Body of pancreas (tissue), 4 donors: ENCODE results near the gene CXCL8. TPM values are rescaled to one million over a fixed set of nuclear protein-coding genes. Genes with fewer than 3 reads are reported as not detected.

Experiments
- ATAC-seq: fragments of 150-250 bp; one replicate; pipeline ENCODE4 v1.9.1; 2016
- DNase-seq, 4 donors: peaks; one replicate each; pipeline ENCODE4 v3.0.0-alpha.2; 2019
- H3K27ac ChIP-seq, 4 donors: fragments of 200-600 bp; sonication (generic); 1 replicate in 3 of 4; 2 replicates in 1 of 4; pipeline versions ENCODE4 v1.5.1 to v1.6.1; 2016 to 2019; ENCODE audit warnings: mild to moderate bottlenecking in 1 of 4, mixed read lengths in 1 of 4, moderate library complexity in 1 of 4
- H3K27me3 ChIP-seq, 2 donors: fragments of 200-600 bp; sonication (generic); one replicate each; pipeline ENCODE4 v1.6.0; 2016; ENCODE audit warnings: mild to moderate bottlenecking in 1 of 2
- H3K36me3 ChIP-seq, 2 donors: fragments of 200-600 bp; sonication (generic); replicated peaks in 1 of 2; 2 replicates each; pipeline ENCODE4 v1.5.1; 2016; ENCODE audit warnings: low read depth in 2 of 2; ENCODE audit not compliant: insufficient read depth in 1 of 2
- H3K4me1 ChIP-seq: fragments of 200-600 bp; sonication (generic); one replicate; pipeline ENCODE4 v1.6.0; 2016
- H3K4me3 ChIP-seq, 2 donors: fragments of 200-600 bp; sonication (generic); 1 replicate in 1 of 2; 2 replicates in 1 of 2; pipeline ENCODE4 v1.5.1; 2016 to 2019
- H3K9me3 ChIP-seq, 3 donors: fragments of 200-600 bp; sonication (generic); 1 replicate in 2 of 3; 2 replicates in 1 of 3; pipeline ENCODE4 v1.5.1; 2016
- POLR2A ChIP-seq, 3 donors: fragments of 450-650 bp; IDR thresholded peaks; one replicate each; pipeline ENCODE4 v1.6.1; 2016; ENCODE audit warnings: antibody characterized with exemption in 3 of 3, mild to moderate bottlenecking in 2 of 3
- WGBS, 2 donors: methylation state at CpG; one replicate each; pipeline ENCODE4 v1.1.5; 2017; 5-methylcytosine and 5-hydroxymethylcytosine counted together
- intact Hi-C: fragments of 100-400 bp; cut with DNase I; formaldehyde crosslinking; loops from one replicate; pipeline ENCODE4 v1.15.1; 2023
- total RNA-seq, 2 donors: library from RNA; depleted of rRNA; stranded (reverse); fragments of >200 nt; gene quantifications; one replicate each; pipeline ENCODE4 v1.1.0, GENCODE V29; 2016
- TF ChIP-seq, protein P1 (sequence below), 7 experiments: fragments of 450-650 bp in 4 of 7; fragments of 200-600 bp in 3 of 7; sonication (generic) in 3 of 7; IDR thresholded peaks; one replicate each; pipeline ENCODE4 v1.5.1; 2016 to 2019; ENCODE audit warnings: antibody characterized with exemption in 7 of 7

Gene CXCL8
- total RNA-seq, 2 donors from 2014 or later: 3.9 to 12.9 TPM

DNA sequence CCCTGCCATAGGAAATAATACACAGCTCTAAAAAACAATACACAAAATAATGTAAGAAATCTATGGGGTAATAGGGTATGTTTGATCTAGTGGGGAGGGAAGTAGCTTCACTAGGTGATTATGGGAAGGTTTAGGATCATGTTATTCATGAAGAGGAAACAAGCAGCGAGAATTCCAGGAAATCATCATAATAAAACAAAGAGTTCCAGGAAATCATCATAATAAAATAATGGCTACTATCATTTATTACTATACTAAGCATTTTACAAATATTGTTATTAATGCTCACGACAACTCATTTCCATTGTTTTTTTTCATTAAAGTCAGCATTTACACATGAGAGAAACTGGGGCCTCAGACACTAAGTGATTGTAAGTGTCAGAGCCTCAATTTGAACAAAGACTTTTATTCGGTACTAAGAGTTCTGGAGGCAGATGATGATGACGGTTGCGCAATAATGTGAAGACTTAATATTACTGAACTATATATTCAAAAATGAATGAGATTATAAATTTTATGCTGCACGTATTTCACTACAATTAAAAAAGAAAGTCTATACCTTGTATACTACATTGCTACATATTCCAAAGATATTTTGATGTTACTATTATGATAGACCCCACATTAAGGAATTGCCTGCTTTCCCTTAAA is 12.2 kb upstream of the CXCL8 start:
- no peak for ATAC-seq

DNA sequence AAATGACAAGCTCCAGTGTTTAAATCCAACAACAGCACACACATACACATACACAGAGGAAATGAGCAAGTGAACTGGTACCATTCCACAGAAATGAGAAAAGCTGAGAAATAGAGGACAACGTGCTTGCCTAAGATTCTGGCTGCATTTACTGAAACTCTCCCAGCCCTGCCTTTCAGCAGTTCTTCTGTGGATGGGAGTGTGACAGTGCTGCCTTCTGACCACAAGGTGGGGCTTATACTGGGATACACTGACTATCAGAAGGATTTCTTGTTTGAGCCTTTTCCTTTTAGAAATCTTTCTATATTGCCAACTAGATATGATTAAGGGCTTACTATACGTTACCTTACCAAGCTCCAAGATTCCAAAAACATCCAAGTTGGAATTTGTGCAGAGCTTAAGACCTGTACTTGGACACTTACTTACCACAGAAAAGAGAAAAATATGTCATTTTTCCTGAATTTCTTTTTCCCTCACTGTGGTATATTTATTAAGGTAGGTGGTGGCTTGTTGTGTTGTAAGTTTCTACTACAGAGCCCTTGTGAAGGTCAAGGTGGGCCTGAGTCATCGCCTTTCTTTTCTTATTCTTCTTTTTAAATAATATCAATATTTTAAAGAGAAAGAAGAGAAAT is 10.7 kb upstream of the CXCL8 start:
- 13 to 18% methylated on average over 3 of the region's 3 CpGs for WGBS, 2 donors
- Histone ChIP-seq H3K9me3 (no peaks in the 10 kb centered on the region), H3K4me1 (peaks cover 21% of the 10 kb centered on the region), H3K36me3 (no peaks in the 10 kb centered on the region), H3K27ac (no peak overlapping the region), H3K27me3 (no peaks in the 10 kb centered on the region), H3K4me3 (no peak overlapping the region)
- peak; percentile 87 for ATAC-seq
- peak; percentile 70 to 79 (median 76) for DNase-seq
- intact Hi-C loops: loop anchor here (10.0 kb wide), 2 partner anchors 135 to 405 kb away; partner anchors contain the start of gene CXCL1
- TF ChIP-seq, protein P1, sequence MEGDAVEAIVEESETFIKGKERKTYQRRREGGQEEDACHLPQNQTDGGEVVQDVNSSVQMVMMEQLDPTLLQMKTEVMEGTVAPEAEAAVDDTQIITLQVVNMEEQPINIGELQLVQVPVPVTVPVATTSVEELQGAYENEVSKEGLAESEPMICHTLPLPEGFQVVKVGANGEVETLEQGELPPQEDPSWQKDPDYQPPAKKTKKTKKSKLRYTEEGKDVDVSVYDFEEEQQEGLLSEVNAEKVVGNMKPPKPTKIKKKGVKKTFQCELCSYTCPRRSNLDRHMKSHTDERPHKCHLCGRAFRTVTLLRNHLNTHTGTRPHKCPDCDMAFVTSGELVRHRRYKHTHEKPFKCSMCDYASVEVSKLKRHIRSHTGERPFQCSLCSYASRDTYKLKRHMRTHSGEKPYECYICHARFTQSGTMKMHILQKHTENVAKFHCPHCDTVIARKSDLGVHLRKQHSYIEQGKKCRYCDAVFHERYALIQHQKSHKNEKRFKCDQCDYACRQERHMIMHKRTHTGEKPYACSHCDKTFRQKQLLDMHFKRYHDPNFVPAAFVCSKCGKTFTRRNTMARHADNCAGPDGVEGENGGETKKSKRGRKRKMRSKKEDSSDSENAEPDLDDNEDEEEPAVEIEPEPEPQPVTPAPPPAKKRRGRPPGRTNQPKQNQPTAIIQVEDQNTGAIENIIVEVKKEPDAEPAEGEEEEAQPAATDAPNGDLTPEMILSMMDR (IDR thresholded peaks at IDR 0.05): peak; percentile 61 to 87 (median 83)
- TF ChIP-seq POLR2A (IDR thresholded peaks at IDR 0.05): no peak

More for the DNA sequence above, 12.2 kb upstream of the CXCL8 start:
- 79 to 83% methylated on average over 6 of the region's 6 CpGs for WGBS, 2 donors
- H3K9me3 ChIP-seq: no peaks in the 10 kb centered on the region
- peaks cover 9% of the 10 kb centered on the region for H3K4me1 ChIP-seq
- intact Hi-C loops: loop anchor here (10.0 kb wide), 2 partner anchors 137 to 407 kb away; partner anchors contain the start of gene CXCL1
- no peaks in the 10 kb centered on the region for H3K27me3 ChIP-seq
- no peak overlapping the region for H3K4me3 ChIP-seq
- no peak overlapping the region for H3K27ac ChIP-seq
- DNase-seq: no peak
- TF ChIP-seq, protein P1 (IDR thresholded peaks at IDR 0.05): no peak
- no peak for TF ChIP-seq POLR2A (IDR thresholded peaks at IDR 0.05)
- H3K36me3 ChIP-seq: no peaks in the 10 kb centered on the region

DNA sequence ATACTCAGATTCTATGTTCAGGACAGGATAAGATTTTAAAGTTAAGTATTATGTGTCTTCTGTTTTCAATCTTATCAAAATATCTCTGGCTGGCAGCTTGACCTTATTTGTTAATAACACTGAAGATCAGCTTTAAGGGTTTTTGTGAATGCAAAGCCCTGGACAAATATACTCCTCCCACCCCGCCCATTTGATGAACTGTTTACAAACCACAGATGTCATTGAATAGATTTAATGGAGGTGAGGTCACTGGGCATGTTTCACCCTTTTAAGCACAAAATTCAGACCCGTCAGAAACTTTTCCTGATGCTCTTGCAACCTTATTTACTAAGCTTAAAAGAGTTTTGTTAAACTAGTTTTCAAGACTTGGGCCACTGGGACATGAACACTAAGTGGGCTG is 10.1 kb upstream of the CXCL8 start:
- DNase-seq: no peak
- no peaks in the 10 kb centered on the region for H3K27me3 ChIP-seq
- no peak overlapping the region for H3K4me3 ChIP-seq
- no peaks in the 10 kb centered on the region for H3K36me3 ChIP-seq
- intact Hi-C loops: no loop called here
- no peak for ATAC-seq
- no peak overlapping the region for H3K27ac ChIP-seq
- H3K4me1 ChIP-seq: peaks cover 21% of the 10 kb centered on the region
- WGBS, 2 donors: 52 to 61% methylated on average over 2 of the region's 2 CpGs
- H3K9me3 ChIP-seq: no peaks in the 10 kb centered on the region
- TF ChIP-seq, protein P1 (IDR thresholded peaks at IDR 0.05): no peak
- TF ChIP-seq POLR2A (IDR thresholded peaks at IDR 0.05): no peak

DNA sequence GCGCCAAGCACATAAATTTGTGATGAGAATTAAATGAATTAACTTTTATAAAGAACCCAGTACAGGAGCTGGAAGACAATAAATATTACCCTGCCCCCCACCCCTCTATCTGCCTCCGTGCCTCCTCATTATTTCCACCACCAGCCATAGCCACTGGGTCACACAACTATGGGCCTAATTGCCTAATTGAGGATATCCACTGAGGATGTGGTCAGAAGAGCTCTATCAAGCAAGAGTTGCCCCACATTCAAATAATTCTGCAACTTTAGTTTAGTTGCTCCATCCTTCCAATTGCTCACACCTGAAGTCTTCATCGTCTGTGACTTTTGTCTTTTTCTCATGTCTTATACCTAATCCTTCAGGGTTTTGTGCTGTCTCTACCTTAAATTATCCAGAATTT is 9.5 kb upstream of the CXCL8 start:
- H3K27me3 ChIP-seq: no peaks in the 10 kb centered on the region
- no peak for DNase-seq
- intact Hi-C loops: no loop called here
- no peak overlapping the region for H3K27ac ChIP-seq
- WGBS, 2 donors: 70 to 85% methylated on average over 3 of the region's 3 CpGs
- no peaks in the 10 kb centered on the region for H3K9me3 ChIP-seq
- H3K4me3 ChIP-seq: no peak overlapping the region
- peaks cover 18% of the 10 kb centered on the region for H3K4me1 ChIP-seq
- ATAC-seq: no peak
- TF ChIP-seq POLR2A (IDR thresholded peaks at IDR 0.05): no peak
- no peaks in the 10 kb centered on the region for H3K36me3 ChIP-seq

DNA sequence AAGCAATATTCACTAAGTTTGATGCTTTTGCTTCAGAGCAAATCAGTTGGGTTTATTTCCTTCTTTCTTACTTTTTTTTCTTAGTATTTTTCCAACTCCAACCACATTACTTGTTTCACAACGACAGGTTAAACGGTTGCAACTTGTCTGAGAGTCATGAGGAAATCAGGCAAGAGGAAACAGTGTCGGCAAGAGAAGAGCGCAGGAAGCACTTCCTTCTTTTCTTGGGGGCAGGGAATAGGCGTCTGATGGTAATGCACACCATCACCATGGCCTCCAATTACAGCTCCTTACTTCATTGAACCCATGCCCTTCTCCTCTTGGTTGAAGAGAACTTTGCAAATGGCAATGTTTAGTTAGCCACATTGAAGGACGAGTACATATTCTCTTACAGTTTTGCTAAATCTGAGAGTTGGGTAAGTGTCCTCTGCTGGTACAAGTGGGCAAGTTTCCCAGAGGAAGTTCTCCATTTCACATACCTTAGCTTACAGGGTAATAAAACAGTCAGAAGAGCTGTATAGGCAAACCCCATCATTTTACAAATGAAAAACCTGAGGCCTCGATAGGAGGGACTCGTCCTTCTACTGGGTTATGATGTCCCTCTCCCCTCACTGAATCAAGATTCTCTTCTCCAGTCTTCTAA is 8.3 kb upstream of the CXCL8 start:
- H3K27me3 ChIP-seq: no peaks in the 10 kb centered on the region
- H3K36me3 ChIP-seq: no peaks in the 10 kb centered on the region
- peaks cover 12% of the 10 kb centered on the region for H3K4me1 ChIP-seq
- no peaks in the 10 kb centered on the region for H3K9me3 ChIP-seq
- peak in 1 of 4 donors; percentile 46 for DNase-seq
- intact Hi-C loops: no loop called here
- H3K27ac ChIP-seq: peak overlapping the region in 1 of 4 donors; percentile 22
- no peak for ATAC-seq
- WGBS, 2 donors: 65 to 70% methylated on average over 8 of the region's 8 CpGs
- TF ChIP-seq, protein P1 (IDR thresholded peaks at IDR 0.05): no peak
- TF ChIP-seq POLR2A (IDR thresholded peaks at IDR 0.05): no peak
- no peak overlapping the region for H3K4me3 ChIP-seq
